HG02943 (cell line): Measurements from ENCODE around the gene TAPBPL.
"Not testable (repeated sequence)": the region's sequence is repeated elsewhere in the genome, so short reads cannot be mapped to it uniquely, and the experiment has no call there.

Source experiments
- ATAC-seq: cut with Tn5 transposase; IDR thresholded peaks from one replicate; pipeline ENCODE4 v1.9.1; 2021; ENCODE audit warnings: mild to moderate bottlenecking, low read depth, moderate library complexity; ENCODE audit not compliant: unreplicated experiment

TAPBPL gene

GRCh38 chr12:6477601-6478377, 25.9 kb downstream of the TAPBPL start:
- ATAC-seq: not testable (repeated sequence)

- no peak for ATAC-seq
Measured at GRCh38 chr12:6478416-6478815, 26.6 kb downstream of the TAPBPL start.

- ATAC-seq: no peak
Measured at GRCh38 chr12:6488240-6488639, 36.4 kb downstream of the TAPBPL start.

GRCh38 chr12:6489449-6489848, 37.6 kb downstream of the TAPBPL start:
- ATAC-seq: no peak

GRCh38 chr12:6490673-6491072, 38.8 kb downstream of the TAPBPL start:
- ATAC-seq: not testable (repeated sequence)

GRCh38 chr12:6492838-6493496, 41.1 kb downstream of the TAPBPL start, which contains the start of gene MRPL51:
MRPL51 (minus strand) TSS chr12:6493262; CDS start chr12:6493136, 126 bp downstream.
- peak; percentile 71 for ATAC-seq

- ATAC-seq: peak; percentile 79
Measured at GRCh38 chr12:6493497-6494257, 41.8 kb downstream of the TAPBPL start, which contains the start of gene NCAPD2. NCAPD2 (plus strand) TSS chr12:6494102; CDS start chr12:6495099, 997 bp downstream.

GRCh38 chr12:6494258-6494743, 42.5 kb downstream of the TAPBPL start:
- peak; percentile 2 for ATAC-seq

- ATAC-seq: no peak
Measured at GRCh38 chr12:6494968-6495367, 43.1 kb downstream of the TAPBPL start.

GRCh38 chr12:6497291-6497690, 45.4 kb downstream of the TAPBPL start:
- not testable (repeated sequence) for ATAC-seq

GRCh38 chr12:6500466-6500865, 48.6 kb downstream of the TAPBPL start:
- no peak for ATAC-seq

- no peak for ATAC-seq
Measured at GRCh38 chr12:6507102-6507998, 55.5 kb downstream of the TAPBPL start.

GRCh38 chr12:6508087-6508486, 56.2 kb downstream of the TAPBPL start:
- no peak for ATAC-seq
